GM12864 (cell line): ENCODE results near the gene ZNF729.

Experiments used
- DNase-seq: peaks from one replicate; pipeline ENCODE4 v3.0.0-alpha.2; 2011; ENCODE audit warnings: low read depth
- H3K4me3 ChIP-seq: 2 replicates; pipeline ENCODE4 v1.5.1; 2011; ENCODE audit warnings: mild to moderate bottlenecking, low read depth, low read length, control low read depth
- TF ChIP-seq, protein P1 (sequence below): IDR thresholded peaks from 2 replicates; pipeline ENCODE4 v1.5.1; 2011; ENCODE audit warnings: low read depth, mild to moderate bottlenecking, moderate library complexity, low read length, control low read depth, inconsistent platforms; ENCODE audit errors: missing control alignments

Gene ZNF729

DNA sequence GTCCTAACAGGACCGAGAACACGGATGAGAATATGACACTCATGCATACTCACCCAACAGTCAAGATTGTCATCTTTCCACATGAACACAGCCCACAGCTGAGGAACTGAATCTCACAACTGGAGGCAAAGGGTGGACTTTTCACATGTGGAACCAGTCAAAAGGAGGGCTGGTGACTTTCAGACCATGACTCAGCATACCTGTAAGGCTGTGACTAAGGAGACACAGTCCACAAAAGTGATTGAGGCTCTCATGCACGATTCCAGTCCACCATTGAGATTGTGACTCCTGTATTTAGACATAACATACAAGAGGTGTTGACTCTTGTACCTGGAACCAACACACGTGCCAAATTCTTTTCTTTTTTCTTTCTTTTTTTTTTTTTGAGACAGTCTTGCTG is 40.0 kb downstream of the ZNF729 start:
- H3K4me3 ChIP-seq = no peak overlapping the region
- TF ChIP-seq, protein P1, sequence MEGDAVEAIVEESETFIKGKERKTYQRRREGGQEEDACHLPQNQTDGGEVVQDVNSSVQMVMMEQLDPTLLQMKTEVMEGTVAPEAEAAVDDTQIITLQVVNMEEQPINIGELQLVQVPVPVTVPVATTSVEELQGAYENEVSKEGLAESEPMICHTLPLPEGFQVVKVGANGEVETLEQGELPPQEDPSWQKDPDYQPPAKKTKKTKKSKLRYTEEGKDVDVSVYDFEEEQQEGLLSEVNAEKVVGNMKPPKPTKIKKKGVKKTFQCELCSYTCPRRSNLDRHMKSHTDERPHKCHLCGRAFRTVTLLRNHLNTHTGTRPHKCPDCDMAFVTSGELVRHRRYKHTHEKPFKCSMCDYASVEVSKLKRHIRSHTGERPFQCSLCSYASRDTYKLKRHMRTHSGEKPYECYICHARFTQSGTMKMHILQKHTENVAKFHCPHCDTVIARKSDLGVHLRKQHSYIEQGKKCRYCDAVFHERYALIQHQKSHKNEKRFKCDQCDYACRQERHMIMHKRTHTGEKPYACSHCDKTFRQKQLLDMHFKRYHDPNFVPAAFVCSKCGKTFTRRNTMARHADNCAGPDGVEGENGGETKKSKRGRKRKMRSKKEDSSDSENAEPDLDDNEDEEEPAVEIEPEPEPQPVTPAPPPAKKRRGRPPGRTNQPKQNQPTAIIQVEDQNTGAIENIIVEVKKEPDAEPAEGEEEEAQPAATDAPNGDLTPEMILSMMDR = no peak
- DNase-seq = no peak

GRCh38 chr19:22327321-22327720 is 41.1 kb downstream of the ZNF729 start:
- no peak for DNase-seq
- TF ChIP-seq, protein P1 = no peak
- H3K4me3 ChIP-seq = no peak overlapping the region

- no peak for DNase-seq
- no peak overlapping the region for H3K4me3 ChIP-seq
- TF ChIP-seq, protein P1 = no peak
Observed at GRCh38 chr19:22331521-22331920, 45.3 kb downstream of the ZNF729 start.

- no peak overlapping the region for H3K4me3 ChIP-seq
- TF ChIP-seq, protein P1 = no peak
- no peak for DNase-seq
Observed at GRCh38 chr19:22332924-22333323, 46.7 kb downstream of the ZNF729 start.

GRCh38 chr19:22335716-22336115 is 49.5 kb downstream of the ZNF729 start:
- TF ChIP-seq, protein P1 = no peak
- H3K4me3 ChIP-seq = no peak overlapping the region
- DNase-seq = no peak

GRCh38 chr19:22354665-22355064 is 68.4 kb downstream of the ZNF729 start:
- H3K4me3 ChIP-seq = no peak overlapping the region
- no peak for DNase-seq
- TF ChIP-seq, protein P1 = no peak
